PC-9 (cell line): ENCODE results near the gene EXT2. TPM values are rescaled to one million over a fixed set of nuclear protein-coding genes. Genes with fewer than 3 reads are reported as not detected.

Experiments used
- BruUV-seq: library from RNA; stranded (reverse); fragments of 400-500 nt; replicated peaks from 2 replicates; lab custom pipeline; 2021; lab: Mats Ljungman, UMichigan
- CTCF ChIA-PET: fragments of 300-600 bp; sonication (Branson Sonifier 250); formaldehyde crosslinking; loops from one replicate; lab custom pipeline; 2022; ENCODE audit warnings: antibody characterized with exemption; lab: Charles Lee
- POLR2A ChIA-PET: fragments of 300-600 bp; sonication (Branson Sonifier 250); formaldehyde crosslinking; loops from one replicate; lab custom pipeline; 2022; ENCODE audit warnings: antibody characterized with exemption; ENCODE audit not compliant: unreplicated experiment; lab: Charles Lee
- DNase-seq, 2 experiments: peaks; one replicate each; pipeline versions ENCODE4 v3.0.0 to v3.0.0-alpha.2; 2015 to 2022; ENCODE audit warnings: mixed read lengths in 1 of 2
- H2AFZ ChIP-seq: fragments of 200-600 bp; sonication (generic); 2 replicates; pipeline ENCODE4 v1.8.1; 2017; ENCODE audit warnings: antibody characterized with exemption
- H3F3A ChIP-seq: fragments of 200-600 bp; sonication (generic); 2 replicates; pipeline ENCODE4 v1.8.1; 2017; ENCODE audit warnings: antibody characterized with exemption, mild to moderate bottlenecking, low read depth; ENCODE audit not compliant: insufficient read depth
- H3K27ac ChIP-seq: fragments of 200-600 bp; sonication (generic); 2 replicates; pipeline ENCODE4 v1.6.1; 2016; ENCODE audit warnings: mixed run types
- H3K27me3 ChIP-seq: fragments of 200-600 bp; sonication (generic); 2 replicates; pipeline ENCODE4 v1.6.1; 2016; ENCODE audit warnings: low read depth, mixed run types; ENCODE audit not compliant: insufficient read depth
- H3K36me3 ChIP-seq: fragments of 200-600 bp; sonication (generic); 2 replicates; pipeline ENCODE4 v1.6.1; 2016; ENCODE audit warnings: low read depth, mixed run types
- H3K4me1 ChIP-seq: fragments of 200-600 bp; sonication (generic); replicated peaks from 2 replicates; pipeline ENCODE4 v1.6.1; 2016; ENCODE audit warnings: mixed run types; ENCODE audit not compliant: insufficient read depth
- H3K4me2 ChIP-seq: fragments of 200-600 bp; sonication (generic); 2 replicates; pipeline ENCODE4 v1.6.1; 2017; ENCODE audit warnings: mixed run types
- H3K4me3 ChIP-seq: fragments of 200-600 bp; sonication (generic); 2 replicates; pipeline ENCODE4 v1.6.1; 2016; ENCODE audit warnings: mixed run types
- H3K79me2 ChIP-seq: fragments of 200-600 bp; sonication (generic); 2 replicates; pipeline ENCODE4 v1.6.1; 2017; ENCODE audit warnings: low read depth, mixed run types
- H3K9me2 ChIP-seq: fragments of 200-600 bp; sonication (generic); 2 replicates; pipeline ENCODE4 v1.8.1; 2017; ENCODE audit warnings: mild to moderate bottlenecking; ENCODE audit not compliant: insufficient read depth
- H3K9me3 ChIP-seq: fragments of 200-600 bp; sonication (generic); 2 replicates; pipeline ENCODE4 v1.8.1; 2016; ENCODE audit warnings: low read depth; ENCODE audit not compliant: insufficient read depth
- H4K20me1 ChIP-seq: fragments of 200-600 bp; sonication (generic); 2 replicates; pipeline ENCODE4 v1.8.1; 2017; ENCODE audit not compliant: insufficient read depth
- EZH2 ChIP-seq: fragments of 200-600 bp; sonication (generic); IDR thresholded peaks from 2 replicates; pipeline ENCODE4 v1.8.0; 2017; ENCODE audit warnings: antibody characterized with exemption, low read depth
- intact Hi-C: fragments of 100-400 bp; cut with micrococcal nuclease; formaldehyde crosslinking; loops from one replicate; pipeline ENCODE4 v1.10.0; 2022; ENCODE audit not compliant: unreplicated experiment
- total RNA-seq: library from RNA; stranded (reverse); gene quantifications from 2 replicates; pipeline ENCODE4 v1.2.3, GENCODE V29; 2021
- TF ChIP-seq, protein P1 (sequence below): fragments of 200-600 bp; sonication (generic); conservative IDR thresholded peaks from 2 replicates; pipeline ENCODE4 v1.6.1; 2017; ENCODE audit warnings: mixed run types, antibody characterized with exemption, mild to moderate bottlenecking, moderate library complexity

EXT2 gene
- total RNA-seq, 1 experiment from 2014 or later = 72.4 TPM

DNA sequence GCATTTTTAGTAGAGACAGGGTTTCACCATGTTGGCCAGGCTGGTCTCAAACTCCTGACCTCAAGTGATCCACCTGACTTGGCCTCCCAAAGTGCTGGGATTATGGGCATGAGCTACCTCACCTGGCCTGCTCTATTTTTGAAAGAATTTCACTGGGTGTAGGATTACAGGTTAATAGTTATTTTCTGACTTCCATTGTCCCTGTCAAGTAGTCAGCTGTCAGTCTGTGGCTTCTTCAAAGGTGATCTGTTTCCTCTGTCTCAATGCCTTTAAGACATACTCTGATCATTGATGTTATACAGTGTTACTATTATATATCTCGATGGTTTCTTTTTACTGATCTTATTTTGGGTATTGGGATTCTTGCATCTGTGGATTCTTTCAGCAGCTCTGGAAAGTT is 10.1 kb upstream of the EXT2 start:
- POLR2A ChIA-PET = no interaction called here
- TF ChIP-seq EZH2 = no peak
- TF ChIP-seq, protein P1, sequence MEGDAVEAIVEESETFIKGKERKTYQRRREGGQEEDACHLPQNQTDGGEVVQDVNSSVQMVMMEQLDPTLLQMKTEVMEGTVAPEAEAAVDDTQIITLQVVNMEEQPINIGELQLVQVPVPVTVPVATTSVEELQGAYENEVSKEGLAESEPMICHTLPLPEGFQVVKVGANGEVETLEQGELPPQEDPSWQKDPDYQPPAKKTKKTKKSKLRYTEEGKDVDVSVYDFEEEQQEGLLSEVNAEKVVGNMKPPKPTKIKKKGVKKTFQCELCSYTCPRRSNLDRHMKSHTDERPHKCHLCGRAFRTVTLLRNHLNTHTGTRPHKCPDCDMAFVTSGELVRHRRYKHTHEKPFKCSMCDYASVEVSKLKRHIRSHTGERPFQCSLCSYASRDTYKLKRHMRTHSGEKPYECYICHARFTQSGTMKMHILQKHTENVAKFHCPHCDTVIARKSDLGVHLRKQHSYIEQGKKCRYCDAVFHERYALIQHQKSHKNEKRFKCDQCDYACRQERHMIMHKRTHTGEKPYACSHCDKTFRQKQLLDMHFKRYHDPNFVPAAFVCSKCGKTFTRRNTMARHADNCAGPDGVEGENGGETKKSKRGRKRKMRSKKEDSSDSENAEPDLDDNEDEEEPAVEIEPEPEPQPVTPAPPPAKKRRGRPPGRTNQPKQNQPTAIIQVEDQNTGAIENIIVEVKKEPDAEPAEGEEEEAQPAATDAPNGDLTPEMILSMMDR = no peak
- Histone ChIP-seq H3K9me3 (0 out of 2 replicates have a peak, but pooled peaks cover 2% of the 10 kb centered on the region), H3K9me2 (no peaks in the 10 kb centered on the region), H3K36me3 (no peaks in the 10 kb centered on the region), H4K20me1 (no peaks in the 10 kb centered on the region), H3F3A (no peaks in the 10 kb centered on the region), H3K4me2 (no peak overlapping the region), H3K27me3 (no peaks in the 10 kb centered on the region), H3K4me1 (no peaks in the 10 kb centered on the region), H2AFZ (no peak overlapping the region), H3K79me2 (no peaks in the 10 kb centered on the region), H3K27ac (no peak overlapping the region), H3K4me3 (no peak overlapping the region)
- intact Hi-C loops = no loop called here
- CTCF ChIA-PET = no interaction called here
- no peak for DNase-seq
- BruUV-seq = no TSS peak

DNA sequence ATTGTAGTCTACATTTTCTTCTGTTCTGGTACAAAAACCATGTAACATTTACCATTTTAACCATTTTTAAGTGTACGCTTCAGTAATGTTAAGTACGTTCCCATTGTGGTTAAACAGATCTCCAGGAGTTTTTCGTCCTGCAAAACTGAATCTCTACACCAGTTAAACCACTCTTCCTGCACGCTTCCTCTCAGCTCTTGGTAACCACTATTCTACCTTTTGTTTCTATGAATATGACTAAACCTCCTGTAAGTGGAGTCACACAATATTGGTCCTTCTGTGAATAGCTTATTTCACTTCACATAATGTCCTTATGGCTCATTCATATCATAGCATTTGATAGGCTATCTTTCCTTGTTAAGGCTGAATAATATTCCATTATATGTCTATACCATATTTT is 7.1 kb upstream of the EXT2 start:
- H3K27ac ChIP-seq = no peak overlapping the region
- intact Hi-C loops = no loop called here
- no TSS peak for BruUV-seq

DNA sequence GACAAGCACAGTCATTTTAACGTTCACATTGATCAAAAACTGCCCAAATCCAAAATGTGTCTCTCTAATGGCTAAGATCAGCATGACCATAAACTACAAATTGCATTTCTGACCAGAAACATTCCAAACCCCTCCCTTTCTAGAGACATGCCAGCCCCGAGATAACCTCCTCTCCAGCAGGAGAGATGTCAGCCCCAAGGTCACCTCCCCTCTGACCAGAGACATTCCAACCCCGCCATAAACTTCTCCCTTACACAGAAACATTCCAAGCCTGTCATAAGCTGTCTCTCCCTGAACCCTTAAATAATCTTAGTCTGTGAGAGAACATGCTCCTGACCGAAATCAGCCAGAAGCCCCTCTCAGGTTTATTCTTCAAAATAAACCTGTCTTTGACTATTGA is 6.6 kb upstream of the EXT2 start:
- no peaks in the 10 kb centered on the region for H3K27me3 ChIP-seq
- ChIA-PET POLR2A (interaction anchor here (0.6 kb wide), 1 partner anchor 324 kb away, joined by 3 read pairs; no protein-coding TSS in a partner anchor), CTCF (no interaction called here)
- H3K79me2 ChIP-seq = no peaks in the 10 kb centered on the region
- 0 out of 2 replicates have a peak, but pooled peaks cover 2% of the 10 kb centered on the region for H3K9me3 ChIP-seq
- H3K9me2 ChIP-seq = no peaks in the 10 kb centered on the region
- no peaks in the 10 kb centered on the region for H3F3A ChIP-seq
- H3K4me1 ChIP-seq = no peaks in the 10 kb centered on the region
- no peaks in the 10 kb centered on the region for H4K20me1 ChIP-seq
- H2AFZ ChIP-seq = no peak overlapping the region
- no peak overlapping the region for H3K4me3 ChIP-seq
- intact Hi-C loops = no loop called here
- BruUV-seq = no TSS peak
- no peak for DNase-seq
- TF ChIP-seq EZH2 = no peak
- TF ChIP-seq, protein P1 = no peak
- no peaks in the 10 kb centered on the region for H3K36me3 ChIP-seq
- no peak overlapping the region for H3K4me2 ChIP-seq
- H3K27ac ChIP-seq = no peak overlapping the region

More for the DNA sequence above, 7.1 kb upstream of the EXT2 start:
- Histone ChIP-seq H4K20me1 (no peaks in the 10 kb centered on the region), H3K4me3 (no peak overlapping the region), H3K79me2 (no peaks in the 10 kb centered on the region), H3K9me2 (no peaks in the 10 kb centered on the region), H3F3A (no peaks in the 10 kb centered on the region), H2AFZ (no peak overlapping the region), H3K36me3 (no peaks in the 10 kb centered on the region), H3K4me1 (no peaks in the 10 kb centered on the region), H3K9me3 (0 out of 2 replicates have a peak, but pooled peaks cover 2% of the 10 kb centered on the region), H3K4me2 (no peak overlapping the region), H3K27me3 (no peaks in the 10 kb centered on the region)
- no peak for TF ChIP-seq EZH2
- TF ChIP-seq, protein P1 = no peak
- CTCF ChIA-PET = no interaction called here
- POLR2A ChIA-PET = no interaction called here
- DNase-seq = no peak
